HG03571 (cell line): ENCODE data around the gene TMEM233.
"Not testable (repeated sequence)": the region's sequence is repeated elsewhere in the genome, so short reads cannot be mapped to it uniquely, and the experiment has no call there.

ENCODE experiments used
- ATAC-seq: cut with Tn5 transposase; IDR thresholded peaks from one replicate; pipeline ENCODE4 v1.9.1; 2021; ENCODE audit not compliant: unreplicated experiment

TMEM233 gene

GRCh38 chr12:119603767-119604166 is 10.2 kb downstream of the TMEM233 start:
- ATAC-seq, result no peak

- ATAC-seq, result no peak
Observed at GRCh38 chr12:119609358-119609757, 15.8 kb downstream of the TMEM233 start.

GRCh38 chr12:119613319-119613936 is 19.9 kb downstream of the TMEM233 start:
- ATAC-seq, result no peak

GRCh38 chr12:119614705-119615104 is 21.1 kb downstream of the TMEM233 start:
- ATAC-seq, result no peak

GRCh38 chr12:119615518-119616475 is 22.2 kb downstream of the TMEM233 start:
- no peak for ATAC-seq

GRCh38 chr12:119618328-119618896 is 24.8 kb downstream of the TMEM233 start:
- ATAC-seq, result not testable (repeated sequence)

GRCh38 chr12:119620490-119620889 is 26.9 kb downstream of the TMEM233 start:
- ATAC-seq, result no peak

- ATAC-seq, result no peak
Observed at GRCh38 chr12:119621878-119622277, 28.3 kb downstream of the TMEM233 start.

GRCh38 chr12:119624966-119625365 is 31.4 kb downstream of the TMEM233 start:
- no peak for ATAC-seq

GRCh38 chr12:119627019-119627643 is 33.6 kb downstream of the TMEM233 start:
- ATAC-seq, result no peak

- no peak for ATAC-seq
Observed at GRCh38 chr12:119627686-119628085, 34.1 kb downstream of the TMEM233 start.

- no peak for ATAC-seq
Observed at GRCh38 chr12:119630223-119630780, 36.7 kb downstream of the TMEM233 start.

GRCh38 chr12:119630962-119631550 is 37.5 kb downstream of the TMEM233 start:
- no peak for ATAC-seq

- ATAC-seq, result no peak
Observed at GRCh38 chr12:119631930-119632678, 38.5 kb downstream of the TMEM233 start.

GRCh38 chr12:119634743-119635142 is 41.2 kb downstream of the TMEM233 start:
- ATAC-seq, result no peak

- ATAC-seq, result no peak
Observed at GRCh38 chr12:119642986-119643385, 49.4 kb downstream of the TMEM233 start.

- no peak for ATAC-seq
Observed at GRCh38 chr12:119644930-119645329, 51.4 kb downstream of the TMEM233 start.

- ATAC-seq, result no peak
Observed at GRCh38 chr12:119645535-119646059, 52.0 kb downstream of the TMEM233 start.

GRCh38 chr12:119649202-119649808 is 55.7 kb downstream of the TMEM233 start:
- no peak for ATAC-seq
